SKM-1 treated with dmso at 0.1 percent for 144 hours (cell line): ENCODE data around the gene XAF1.
"Not testable (repeated sequence)": the region's sequence is repeated elsewhere in the genome, so short reads cannot be mapped to it uniquely, and the experiment has no call there.

Experiments used
- DNase-seq: peaks from one replicate; lab custom pipeline; 2025; ENCODE audit not compliant: unreplicated experiment; lab: John Stamatoyannopoulos, UW

XAF1 gene

GRCh38 chr17:6753006-6753445 is 2.8 kb upstream of the XAF1 start:
- DNase-seq: no peak

GRCh38 chr17:6753546-6753945 is 2.3 kb upstream of the XAF1 start:
- no peak for DNase-seq

DNA sequence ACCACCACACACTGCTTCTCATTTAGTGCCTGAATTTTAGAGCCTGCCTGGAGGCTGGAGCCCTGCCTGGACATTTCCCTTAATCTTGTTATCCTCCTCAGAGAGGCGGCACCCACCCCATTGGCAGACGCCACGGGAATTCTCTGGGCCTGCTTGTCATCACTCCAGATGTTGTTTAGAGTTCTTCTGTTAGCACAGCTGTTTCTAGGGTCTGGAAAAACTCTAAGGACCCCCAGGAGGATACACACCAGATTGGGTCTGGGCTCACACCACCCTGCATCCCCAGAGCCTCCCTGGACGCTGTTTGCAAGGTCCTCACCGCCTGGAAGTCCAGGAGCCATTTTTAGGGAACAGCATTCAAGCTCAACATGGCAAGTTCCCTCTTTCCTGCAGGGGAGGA is 565 bp upstream of the XAF1 start:
- no peak for DNase-seq

GRCh38 chr17:6756425-6757031 is 682 bp downstream of the XAF1 start:
- no peak for DNase-seq

GRCh38 chr17:6757747-6758146 is 1.9 kb downstream of the XAF1 start:
- DNase-seq: no peak

- no peak for DNase-seq
Measured at GRCh38 chr17:6761779-6762178, 5.9 kb downstream of the XAF1 start.

DNA sequence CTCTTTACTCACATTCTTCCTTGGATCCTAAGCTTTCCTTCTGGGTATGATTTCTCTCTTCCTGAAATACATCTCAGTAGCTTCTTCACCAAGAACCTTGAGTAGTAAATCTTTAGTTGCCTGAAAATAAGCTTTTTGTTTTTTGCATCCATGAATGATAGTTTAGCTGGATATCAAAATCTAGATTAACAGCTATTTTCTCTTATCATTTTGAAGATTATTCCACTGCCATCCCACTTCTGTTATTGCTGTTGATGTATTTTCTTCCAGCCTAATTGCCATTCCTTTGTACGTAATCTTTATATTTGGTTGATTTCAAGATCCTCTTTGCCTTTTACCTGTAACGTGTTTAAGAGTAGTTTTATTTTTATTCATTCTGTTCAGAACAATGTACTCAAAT is 12.6 kb downstream of the XAF1 start:
- DNase-seq: no peak

GRCh38 chr17:6772016-6772415 is 16.2 kb downstream of the XAF1 start:
- DNase-seq: no peak

DNA sequence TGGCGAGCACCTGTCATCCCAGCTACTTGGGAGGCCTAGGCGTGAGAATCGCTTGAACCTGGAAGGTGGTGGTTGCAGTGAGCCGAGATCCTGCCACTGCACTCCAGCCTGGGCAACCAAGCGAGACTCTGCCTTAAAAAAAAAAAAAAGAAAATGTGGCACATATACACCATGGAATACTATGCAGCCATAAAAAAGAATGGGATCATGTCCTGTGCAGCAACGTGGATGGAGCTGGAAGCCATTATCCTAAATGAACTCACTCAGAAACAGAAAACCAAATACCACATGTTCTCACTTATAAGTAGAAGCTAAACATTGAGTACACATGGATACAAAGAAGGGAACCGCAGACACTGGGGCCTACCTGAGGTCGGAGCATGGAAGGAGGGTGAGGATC is 19.1 kb downstream of the XAF1 start:
- DNase-seq: not testable (repeated sequence)

DNA sequence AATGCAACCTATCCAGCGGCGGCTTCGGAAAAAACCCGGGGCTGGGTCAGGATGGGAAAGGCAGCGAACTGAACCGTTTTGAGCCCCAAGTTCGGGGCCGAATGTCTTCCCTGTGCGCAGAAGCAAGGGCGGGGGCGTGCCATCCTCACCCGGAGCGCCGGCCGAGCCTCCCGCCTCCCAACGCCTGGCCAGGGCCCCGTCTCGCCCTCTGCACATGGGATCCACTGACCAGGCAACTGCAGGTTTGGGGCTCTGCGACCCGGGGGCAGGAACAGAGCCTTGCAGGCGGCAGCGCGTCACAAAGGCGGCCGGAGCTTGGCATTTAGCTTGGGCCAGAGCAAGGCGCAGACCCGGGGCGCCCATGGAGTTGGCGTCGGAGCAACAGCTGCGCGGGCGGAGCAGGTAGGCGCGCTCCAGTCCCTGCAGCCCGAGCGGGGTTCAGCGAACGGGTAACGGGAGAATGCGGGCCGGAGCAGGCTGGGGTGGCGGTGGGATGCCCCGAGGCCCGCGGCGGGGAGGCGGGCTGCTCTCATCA is 20.1 kb downstream of the XAF1 start, which contains the start of gene FBXO39:
Gene FBXO39, plus strand, starts transcription at position 345 of the 535 bp plus-strand sequence. CDS start 3,654 bp downstream, outside the sequence.
- DNase-seq: no peak

- DNase-seq: no peak
Measured at GRCh38 chr17:6779411-6779810, 23.6 kb downstream of the XAF1 start.

- DNase-seq: no peak
Measured at GRCh38 chr17:6780001-6780400, 24.2 kb downstream of the XAF1 start.

DNA sequence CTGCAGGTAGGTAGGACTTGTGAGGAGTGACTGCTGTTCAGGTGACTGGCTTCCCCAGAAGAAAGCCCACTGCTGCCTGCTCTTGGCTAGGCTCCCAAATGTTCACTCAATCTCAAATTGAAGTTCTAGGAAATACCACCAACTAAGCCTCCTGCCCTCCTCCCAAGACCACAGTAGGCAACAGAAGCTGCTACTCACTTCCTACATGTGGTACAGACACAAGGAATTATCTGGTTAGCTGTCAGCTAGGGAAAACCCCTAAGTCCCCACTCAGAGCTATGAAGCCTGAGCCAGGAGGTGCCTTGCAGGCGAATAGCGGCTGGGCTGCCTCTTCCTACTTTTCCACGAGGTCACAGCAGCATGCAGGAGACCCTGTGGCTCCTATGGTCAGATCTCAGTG is 25.0 kb downstream of the XAF1 start:
- no peak for DNase-seq

DNA sequence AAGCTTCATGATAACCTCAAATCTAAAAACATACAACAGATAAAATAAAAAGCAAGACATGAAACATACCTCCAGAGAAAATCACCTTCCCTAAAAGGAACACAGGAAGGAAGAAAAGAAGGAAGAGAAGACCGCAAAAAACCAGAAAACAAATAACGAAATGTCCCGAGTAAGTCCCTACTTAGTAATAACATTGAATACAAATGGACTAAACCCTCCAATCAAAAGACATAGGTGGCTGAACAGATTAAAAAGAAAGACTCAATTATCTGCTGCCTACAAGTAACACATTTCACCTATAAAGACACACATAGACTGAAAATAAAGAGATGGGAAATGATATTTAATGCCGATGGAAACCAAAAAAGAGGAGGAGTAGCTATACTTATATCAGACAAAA is 26.4 kb downstream of the XAF1 start:
- no peak for DNase-seq

DNA sequence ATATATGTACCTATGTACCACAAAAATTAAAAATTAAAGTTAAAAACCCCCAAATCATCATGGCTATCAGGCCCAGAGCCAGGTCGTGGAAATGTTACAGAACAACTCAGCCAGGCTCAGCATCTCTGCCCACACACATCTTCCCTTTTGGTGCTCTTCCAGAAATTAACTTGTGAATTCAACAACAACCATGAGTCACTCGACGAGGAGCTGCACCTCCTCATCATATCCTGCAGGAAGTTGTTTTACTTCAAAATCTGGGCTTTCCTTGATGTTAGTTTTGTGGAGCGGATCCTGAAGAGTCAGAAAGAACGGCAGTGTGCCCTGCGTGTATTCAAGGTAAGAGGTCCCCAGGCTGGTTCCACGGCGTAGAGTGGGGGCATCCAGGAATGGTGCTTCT is 30.8 kb downstream of the XAF1 start:
- no peak for DNase-seq

DNA sequence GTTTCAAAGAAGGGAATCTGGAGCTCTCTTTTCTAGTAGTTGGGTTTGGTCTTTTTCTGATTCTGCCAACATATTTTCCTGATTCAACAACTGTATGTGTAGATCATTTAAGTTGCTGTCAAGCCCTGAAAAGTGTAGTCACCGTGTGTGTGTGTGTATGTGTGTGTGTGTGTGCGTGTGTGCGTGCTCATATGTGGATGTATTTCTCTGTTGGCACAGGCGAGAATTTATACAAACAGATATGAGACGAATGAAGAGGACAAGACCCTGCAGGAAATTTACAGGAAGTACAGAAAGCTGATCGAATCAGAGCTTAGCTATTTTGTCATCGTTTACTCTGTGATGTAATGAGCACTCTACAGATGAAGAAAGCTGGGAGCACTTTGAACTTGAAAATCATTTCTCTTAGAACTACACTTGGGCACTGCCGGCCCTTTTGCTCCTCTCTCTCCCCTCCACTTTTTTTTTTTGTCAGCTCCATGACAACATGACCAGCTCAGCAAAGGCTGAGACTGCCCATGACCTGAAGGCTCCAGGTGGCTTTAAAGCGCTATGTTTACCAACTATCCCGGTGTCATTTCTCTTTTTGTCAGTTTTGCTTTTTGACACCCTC is 31.3 kb downstream of the XAF1 start:
- no peak for DNase-seq

GRCh38 chr17:6789146-6789545 is 33.3 kb downstream of the XAF1 start:
- DNase-seq: no peak

DNA sequence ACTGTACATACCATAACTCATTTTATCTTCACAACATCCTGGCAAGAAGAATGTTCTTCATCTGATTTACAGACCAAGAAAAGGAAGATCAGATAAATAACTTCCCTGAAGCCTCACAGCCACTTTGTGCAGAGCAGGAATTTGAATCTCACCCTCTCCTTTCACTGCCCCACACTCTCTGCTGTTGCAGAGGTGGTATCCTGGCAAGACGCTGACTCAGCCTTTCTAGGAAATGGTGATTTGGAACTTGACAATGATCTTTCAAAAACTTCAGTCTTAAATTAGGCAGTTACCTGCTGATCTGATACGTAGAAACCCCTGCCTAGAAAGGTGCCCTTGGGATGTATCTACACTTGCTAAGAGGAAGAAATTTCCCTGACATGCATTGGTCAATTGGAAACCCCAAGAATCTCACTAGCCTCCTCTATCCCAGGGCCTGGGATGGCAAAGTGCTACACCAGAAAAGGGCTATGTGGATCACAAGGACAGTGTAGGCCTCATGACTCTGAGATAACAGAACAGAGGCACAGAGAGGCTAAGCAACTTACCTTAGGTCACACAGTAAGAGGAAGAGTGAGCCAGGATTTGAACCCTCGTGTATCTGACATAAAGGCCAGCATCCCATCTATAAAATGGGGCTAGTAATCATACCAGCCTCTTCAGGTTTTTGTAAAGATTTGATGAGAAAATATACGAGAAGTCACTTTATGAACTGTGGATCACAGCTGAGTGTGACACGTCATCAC is 38.1 kb downstream of the XAF1 start:
- DNase-seq: no peak

- no peak for DNase-seq
Measured at GRCh38 chr17:6796017-6796886, 40.4 kb downstream of the XAF1 start.

DNA sequence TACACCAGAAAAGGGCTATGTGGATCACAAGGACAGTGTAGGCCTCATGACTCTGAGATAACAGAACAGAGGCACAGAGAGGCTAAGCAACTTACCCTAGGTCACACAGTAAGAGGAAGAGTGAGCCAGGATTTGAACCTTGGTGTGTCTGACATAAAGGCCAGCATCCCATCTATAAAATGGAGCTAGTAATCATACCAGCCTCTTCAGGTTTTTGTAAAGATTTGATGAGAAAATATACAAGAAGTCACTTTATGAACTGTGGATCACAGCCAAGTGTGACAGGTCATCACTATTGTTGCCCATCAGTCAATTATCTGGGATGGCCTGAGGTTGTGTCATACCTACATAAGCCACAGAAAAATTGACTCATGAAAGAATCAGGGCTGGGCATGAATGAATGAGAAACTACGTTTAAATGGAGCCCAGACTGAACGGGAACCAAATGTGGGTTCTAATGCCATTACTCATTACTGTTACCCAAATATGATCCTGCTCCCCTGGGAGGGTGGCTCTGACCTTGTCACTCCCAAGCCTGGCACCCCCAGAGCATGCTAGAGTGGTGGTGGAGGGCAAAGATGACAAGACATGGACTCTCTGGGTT is 41.1 kb downstream of the XAF1 start:
- DNase-seq: no peak
